T-helper 2 cell (primary cell): ENCODE results near the gene LRRC10B.
"Not testable (repeated sequence)": the region's sequence is repeated elsewhere in the genome, so short reads cannot be mapped to it uniquely, and the experiment has no call there.

Experiments used
- DNase-seq, 5 experiments: peaks; one replicate each; pipeline versions ENCODE4 v3.0.0 to v3.0.0-alpha.2; 2012 to 2022
- total RNA-seq, 2 donors: gene quantifications; one replicate each; lab custom pipeline; 2026; lab: John Stamatoyannopoulos, UW

LRRC10B gene
- total RNA-seq: 0 to 0.07 reads per million in 2 donors

- DNase-seq: peak in 1 of 5 experiments; percentile 62
Measured at GRCh38 chr11:61507962-61508861, at the start of gene LRRC10B. TSS of gene LRRC10B (plus strand) at chr11:61508749. CDS start at chr11:61508999, 250 bp downstream.

GRCh38 chr11:61460474-61460881 is 48.1 kb upstream of the LRRC10B start:
- no peak for DNase-seq

- DNase-seq: no peak
Measured at GRCh38 chr11:61460986-61461385, 47.6 kb upstream of the LRRC10B start.

GRCh38 chr11:61467602-61468001 is 40.9 kb upstream of the LRRC10B start:
- not testable (repeated sequence) for DNase-seq

GRCh38 chr11:61468002-61468401 is 40.5 kb upstream of the LRRC10B start:
- no peak for DNase-seq

- DNase-seq: no peak
Measured at GRCh38 chr11:61472282-61472681, 36.3 kb upstream of the LRRC10B start.

GRCh38 chr11:61472868-61473267 is 35.7 kb upstream of the LRRC10B start:
- DNase-seq: no peak

GRCh38 chr11:61473370-61474012 is 35.1 kb upstream of the LRRC10B start:
- no peak for DNase-seq

GRCh38 chr11:61474013-61474643 is 34.4 kb upstream of the LRRC10B start:
- no peak for DNase-seq

GRCh38 chr11:61475433-61475832 is 33.1 kb upstream of the LRRC10B start:
- DNase-seq: no peak

- no peak for DNase-seq
Measured at GRCh38 chr11:61476371-61476770, 32.2 kb upstream of the LRRC10B start.

- DNase-seq: no peak
Measured at GRCh38 chr11:61477126-61477525, 31.4 kb upstream of the LRRC10B start.

- DNase-seq: peak; percentile 18 to 37 (median 27)
Measured at GRCh38 chr11:61477727-61478148, 30.8 kb upstream of the LRRC10B start.

GRCh38 chr11:61479360-61480058 is 29.0 kb upstream of the LRRC10B start:
- DNase-seq: not testable (repeated sequence)

GRCh38 chr11:61480261-61480993 is 28.1 kb upstream of the LRRC10B start:
- DNase-seq: no peak

- DNase-seq: no peak
Measured at GRCh38 chr11:61480994-61481335, 27.6 kb upstream of the LRRC10B start.

GRCh38 chr11:61481806-61482205 is 26.7 kb upstream of the LRRC10B start:
- no peak for DNase-seq

- DNase-seq: no peak
Measured at GRCh38 chr11:61482513-61482912, 26.0 kb upstream of the LRRC10B start.

GRCh38 chr11:61484541-61484940 is 24.0 kb upstream of the LRRC10B start:
- DNase-seq: no peak

- no peak for DNase-seq
Measured at GRCh38 chr11:61485080-61485479, 23.5 kb upstream of the LRRC10B start.

- no peak for DNase-seq
Measured at GRCh38 chr11:61486011-61486620, 22.4 kb upstream of the LRRC10B start.

GRCh38 chr11:61486779-61487178 is 21.8 kb upstream of the LRRC10B start:
- no peak for DNase-seq
